Neural cell (in vitro differentiated cells): Measurements from ENCODE around the gene TATDN2. TPM values are rescaled to one million over a fixed set of nuclear protein-coding genes. Genes with fewer than 3 reads are reported as not detected.
A peak's percentile ranks its signal among the peaks of the same experiment; 100 is the strongest.

Source experiments
- H2AFZ ChIP-seq: fragments of 200-600, 300-800 bp; sonication (generic), shearing (Covaris generic); 2 replicates; pipeline ENCODE4 v1.6.0; 2014; ENCODE audit warnings: low read depth, mild to moderate bottlenecking, antibody characterized with exemption, low read length, moderate library complexity
- H3F3A ChIP-seq: fragments of 200-600 bp; shearing (Covaris generic); 2 replicates; pipeline ENCODE4 v1.6.1; 2016; ENCODE audit warnings: mild to moderate bottlenecking, moderate library complexity, mixed read lengths, antibody characterized with exemption, low read length; ENCODE audit not compliant: insufficient read depth, poor library complexity, severe bottlenecking
- H3K27ac ChIP-seq: fragments of 200-600, 300-800 bp; sonication (generic), shearing (Covaris generic); 2 replicates; pipeline ENCODE4 v1.5.1; 2014; ENCODE audit warnings: mild to moderate bottlenecking, low read length, moderate library complexity
- H3K27me3 ChIP-seq: fragments of 300-800, 200-600 bp; sonication (generic), shearing (Covaris generic); 2 replicates; pipeline ENCODE4 v1.6.0; 2014; ENCODE audit warnings: mild to moderate bottlenecking, low read depth, low read length, moderate library complexity; ENCODE audit not compliant: insufficient read depth
- H3K36me3 ChIP-seq: fragments of 300-800, 200-600 bp; sonication (generic), shearing (Covaris generic); 2 replicates; pipeline ENCODE4 v1.5.1; 2014; ENCODE audit warnings: mild to moderate bottlenecking, antibody characterized with exemption, low read length, moderate library complexity; ENCODE audit not compliant: insufficient read depth
- H3K4me2 ChIP-seq: fragments of 300-800, 200-600 bp; sonication (generic), shearing (Covaris generic); 2 replicates; pipeline ENCODE4 v1.6.0; 2014; ENCODE audit warnings: mild to moderate bottlenecking, low read length
- H3K4me3 ChIP-seq: fragments of 300-800, 200-600 bp; sonication (generic), shearing (Covaris generic); 2 replicates; pipeline ENCODE4 v1.5.1; 2014; ENCODE audit warnings: mild to moderate bottlenecking, low read length, moderate library complexity
- H3K79me2 ChIP-seq: fragments of 200-600 bp; shearing (Covaris generic); replicated peaks from 2 replicates; pipeline ENCODE4 v1.6.0; 2014; ENCODE audit warnings: mild to moderate bottlenecking, low read length, moderate library complexity; ENCODE audit not compliant: insufficient read depth
- H3K9ac ChIP-seq: fragments of 300-800, 200-600 bp; sonication (generic), shearing (Covaris generic); 2 replicates; pipeline ENCODE4 v1.6.1; 2016; ENCODE audit warnings: mild to moderate bottlenecking, low read length, mixed read lengths
- H3K9me2 ChIP-seq: fragments of 200-600 bp; shearing (Covaris generic); 2 replicates; pipeline ENCODE4 v1.6.1; 2016; ENCODE audit warnings: mild to moderate bottlenecking, low read length, mixed read lengths; ENCODE audit not compliant: insufficient read depth
- H3K9me3 ChIP-seq: fragments of 200-600, 300-800 bp; sonication (generic), shearing (Covaris generic); 2 replicates; pipeline ENCODE4 v1.6.1; 2016; ENCODE audit warnings: mild to moderate bottlenecking, mixed run types, low read length, moderate library complexity, mixed read lengths
- H4K20me1 ChIP-seq: fragments of 200-600 bp; shearing (Covaris generic); 2 replicates; pipeline ENCODE4 v1.6.1; 2016; ENCODE audit warnings: mild to moderate bottlenecking, mixed run types; ENCODE audit not compliant: insufficient read depth
- CTCF ChIP-seq: fragments of 450-650 bp; IDR thresholded peaks from 2 replicates; pipeline ENCODE4 v1.5.1; 2014; ENCODE audit warnings: antibody characterized with exemption, mild to moderate bottlenecking, moderate library complexity; ENCODE audit not compliant: poor library complexity, severe bottlenecking
- EP300 ChIP-seq: fragments of 450-650 bp; conservative IDR thresholded peaks from 2 replicates; pipeline ENCODE4 v1.6.1; 2014; ENCODE audit warnings: antibody characterized with exemption, mild to moderate bottlenecking, moderate library complexity; ENCODE audit not compliant: poor library complexity, severe bottlenecking
- EZH2 ChIP-seq: fragments of 200-600, 300-800 bp; shearing (Covaris generic), sonication (generic); IDR thresholded peaks from 2 replicates; pipeline ENCODE4 v1.6.1; 2014; ENCODE audit warnings: antibody characterized with exemption, low read length, borderline replicate concordance, mild to moderate bottlenecking; ENCODE audit not compliant: insufficient read depth, poor library complexity, severe bottlenecking
- MXI1 ChIP-seq: fragments of 450-650 bp; conservative IDR thresholded peaks from 2 replicates; pipeline ENCODE4 v1.6.1; 2014; ENCODE audit warnings: antibody characterized with exemption, mild to moderate bottlenecking; ENCODE audit not compliant: poor library complexity, severe bottlenecking
- POLR2AphosphoS5 ChIP-seq: IDR thresholded peaks from 2 replicates; pipeline ENCODE4 v1.6.1; 2012
- RAD21 ChIP-seq: fragments of 450-650 bp; conservative IDR thresholded peaks from 2 replicates; pipeline ENCODE4 v1.6.1; 2014; ENCODE audit warnings: antibody characterized with exemption, mild to moderate bottlenecking, moderate library complexity
- REST ChIP-seq: IDR thresholded peaks from 2 replicates; pipeline ENCODE4 v1.6.1; 2012; ENCODE audit warnings: borderline replicate concordance
- SMC3 ChIP-seq: fragments of 450-650 bp; conservative IDR thresholded peaks from 2 replicates; pipeline ENCODE4 v1.6.1; 2014; ENCODE audit warnings: antibody characterized with exemption, mild to moderate bottlenecking, moderate library complexity; ENCODE audit not compliant: poor library complexity
- TAF1 ChIP-seq: IDR thresholded peaks from 2 replicates; pipeline ENCODE4 v1.6.1; 2012; ENCODE audit warnings: low read depth
- polyA plus RNA-seq: library from polyadenylated mRNA; depleted of rRNA; stranded (reverse); fragments of >200 nt; gene quantifications from 2 replicates; pipeline ENCODE4 v1.2.3, GENCODE V29; 2014

TATDN2 gene
- polyA plus RNA-seq, 1 donor from 2014 or later: 22.1 TPM

- Histone ChIP-seq H3K36me3 (peaks cover 4% of the 10 kb centered on the region), H3K4me2 (peak overlapping the region; percentile 89), H3K9me2 (no peaks in the 10 kb centered on the region), H3K9me3 (no peaks in the 10 kb centered on the region), H2AFZ (no peak overlapping the region), H3F3A (no peaks in the 10 kb centered on the region), H3K9ac (no peak overlapping the region), H3K79me2 (peaks cover 15% of the 10 kb centered on the region), H3K4me3 (peak overlapping the region; percentile 88), H3K27me3 (no peaks in the 10 kb centered on the region), H3K27ac (no peak overlapping the region), H4K20me1 (no peaks in the 10 kb centered on the region)
- TF ChIP-seq CTCF (no peak), EZH2 (no peak), POLR2AphosphoS5 (no peak), RAD21 (no peak), MXI1 (no peak)
These were observed 2.7 kb downstream of the TATDN2 start for GRCh38 chr3:10251006-10251405.

DNA sequence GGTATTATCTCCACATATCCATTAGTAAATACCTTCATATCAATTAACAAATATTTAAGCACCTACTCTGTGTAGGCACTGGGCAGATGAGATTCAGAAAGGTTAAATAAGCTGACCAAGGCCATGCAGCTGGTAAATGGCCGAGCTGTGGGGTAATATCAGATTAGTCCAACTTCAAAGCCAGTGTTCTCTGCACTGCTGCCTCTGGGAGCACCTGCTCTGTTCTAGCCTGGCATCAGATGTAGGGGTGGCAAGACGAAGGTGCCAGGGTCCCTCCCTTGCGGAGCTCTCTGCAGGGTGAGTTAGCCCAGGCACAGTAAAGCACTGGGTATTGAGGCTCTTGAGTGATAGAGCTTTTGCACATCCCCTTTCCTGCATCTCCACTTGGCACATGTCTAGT, 5.5 kb downstream of the TATDN2 start:
- Histone ChIP-seq H3K4me2 (no peak overlapping the region), H3K4me3 (no peak overlapping the region), H3K79me2 (peaks cover 15% of the 10 kb centered on the region), H3F3A (no peaks in the 10 kb centered on the region), H2AFZ (no peak overlapping the region), H3K9me2 (no peaks in the 10 kb centered on the region), H3K9me3 (no peaks in the 10 kb centered on the region), H4K20me1 (no peaks in the 10 kb centered on the region), H3K9ac (no peak overlapping the region), H3K27ac (no peak overlapping the region), H3K36me3 (peaks cover 4% of the 10 kb centered on the region), H3K27me3 (no peaks in the 10 kb centered on the region)
- TF ChIP-seq TAF1 (no peak), CTCF (no peak), RAD21 (no peak), REST (no peak), EZH2 (no peak), POLR2AphosphoS5 (no peak), EP300 (no peak), MXI1 (no peak), SMC3 (no peak)
